ENCODE data around the gene HGD.

The HGD gene

GRCh38 chr3:120642368-120642948 lies 39.6 kb downstream of the HGD start:
- TF ChIP-seq CTCF (IDR thresholded peaks at IDR 0.05) = no peak

- TF ChIP-seq CTCF (IDR thresholded peaks at IDR 0.05) = no peak
Observed at GRCh38 chr3:120641696-120642246, 40.3 kb downstream of the HGD start.

- TF ChIP-seq CTCF (IDR thresholded peaks at IDR 0.05) = no peak
Observed at GRCh38 chr3:120640231-120640630, 41.8 kb downstream of the HGD start.

- no peak for TF ChIP-seq CTCF (IDR thresholded peaks at IDR 0.05)
Observed at GRCh38 chr3:120637851-120638559, 44.0 kb downstream of the HGD start.

GRCh38 chr3:120636795-120637401 lies 45.1 kb downstream of the HGD start:
- no peak for TF ChIP-seq CTCF (IDR thresholded peaks at IDR 0.05)

- TF ChIP-seq CTCF (IDR thresholded peaks at IDR 0.05) = no peak
Observed at GRCh38 chr3:120634539-120634938, 47.5 kb downstream of the HGD start.

- TF ChIP-seq CTCF (IDR thresholded peaks at IDR 0.05) = no peak
Observed at GRCh38 chr3:120625159-120625586, 56.9 kb downstream of the HGD start.

Measured in LNCAP (cell line).